ENCODE measurements around the gene GSTK1. TPM values are rescaled to one million over a fixed set of nuclear protein-coding genes. Genes with fewer than 3 reads are reported as not detected.

The GSTK1 gene
- total and polyA plus RNA-seq, 2 of the 8 experiments (the other 6 are each of a cell fraction or from before 2014, with no cell fraction given): 25.5 to 32.5 TPM

GRCh38 chr7:143265017-143265693, 1.9 kb downstream of the GSTK1 start (continued):
- TF ChIP-seq CTCF (IDR thresholded peaks at IDR 0.05; ENCODE audit: control extremely low read depth in 1 of 3, insufficient read depth in 1 of 3, low read depth in 1 of 3, low read length in 3 of 3) (no peak), TAF7 (optimal IDR thresholded peaks at IDR 0.05; ENCODE audit: borderline replicate concordance, low read depth, low read length) (no peak), TBP (IDR thresholded peaks at IDR 0.05; ENCODE audit: low read depth, low read length) (no peak)
